HL-60/S4 (cell line): ENCODE results near the gene SMAD1.
"Not testable (repeated sequence)": the region's sequence is repeated elsewhere in the genome, so short reads cannot be mapped to it uniquely, and the experiment has no call there.

Experiments used
- in situ Hi-C: fragments of 300-500 bp; cut with MboI; formaldehyde crosslinking; loops from 2 replicates; pipeline ENCODE4 v1.14.3; 2022; ENCODE audit warnings: low sequenced_read_pairs

Gene SMAD1

DNA sequence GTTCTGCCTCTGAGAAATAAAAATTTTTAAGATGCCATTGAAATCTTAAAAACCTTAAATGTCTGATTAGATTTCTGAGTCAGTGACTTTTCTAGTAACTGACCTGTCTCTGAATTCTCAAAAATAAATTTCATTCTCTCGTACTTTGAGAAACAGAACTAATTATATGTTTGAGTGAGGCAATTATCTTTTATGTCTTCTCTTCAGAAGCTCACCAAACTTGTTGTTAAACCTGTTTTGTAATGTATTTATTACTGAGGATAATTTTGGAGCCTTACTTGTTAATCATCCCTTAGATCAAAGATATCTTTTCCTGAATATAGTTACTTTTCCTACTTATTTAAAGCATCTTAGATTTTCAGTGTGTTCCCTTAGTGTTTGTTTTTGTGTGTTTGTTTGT, 73.0 kb downstream of the SMAD1 start:
- in situ Hi-C loops = no loop called here

DNA sequence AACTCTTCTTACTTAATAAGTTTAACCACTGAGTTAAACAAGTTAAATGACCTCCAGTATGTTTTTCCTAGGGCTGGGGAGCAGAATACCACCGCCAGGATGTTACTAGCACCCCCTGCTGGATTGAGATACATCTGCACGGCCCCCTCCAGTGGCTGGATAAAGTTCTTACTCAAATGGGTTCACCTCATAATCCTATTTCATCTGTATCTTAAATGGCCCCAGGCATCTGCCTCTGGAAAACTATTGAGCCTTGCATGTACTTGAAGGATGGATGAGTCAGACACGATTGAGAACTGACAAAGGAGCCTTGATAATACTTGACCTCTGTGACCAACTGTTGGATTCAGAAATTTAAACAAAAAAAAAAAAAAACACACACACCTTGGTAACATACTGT, 76.1 kb downstream of the SMAD1 start:
- in situ Hi-C loops = no loop called here

DNA sequence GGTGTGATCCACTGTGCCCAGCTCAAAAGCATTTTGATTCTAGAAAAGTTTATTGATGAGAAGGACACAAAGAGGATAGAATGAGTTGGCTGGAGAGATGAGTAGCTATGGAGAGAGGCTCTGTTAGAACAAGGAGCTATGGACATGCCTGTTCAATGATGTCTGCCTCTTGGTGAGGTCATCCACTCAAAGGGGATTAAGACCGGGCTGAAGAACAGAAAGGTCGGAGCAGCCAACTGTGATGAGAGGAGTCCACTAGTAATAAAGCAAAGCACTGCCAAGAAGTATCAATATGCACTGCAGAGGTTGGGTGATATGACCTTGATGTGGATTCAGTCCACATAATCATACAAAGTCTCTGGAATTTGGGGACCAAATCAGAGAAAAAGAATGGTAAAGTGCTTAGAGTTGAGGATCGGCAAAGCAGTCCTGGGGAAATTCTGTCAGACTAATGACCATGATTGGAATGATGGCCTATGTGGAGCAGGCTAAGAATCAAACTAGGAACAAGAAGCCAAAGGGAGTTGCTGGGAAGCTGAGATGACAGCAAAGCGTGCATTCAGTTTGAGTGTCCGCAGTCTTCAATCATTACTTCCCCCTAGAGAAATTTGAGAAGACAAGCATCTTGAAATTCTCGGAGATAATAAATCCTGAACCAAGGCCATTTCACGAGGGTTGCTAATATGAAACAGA, 81.8 kb downstream of the SMAD1 start:
- in situ Hi-C loops = no loop called here

- in situ Hi-C loops = no loop called here
These were observed 82.9 kb downstream of the SMAD1 start for GRCh38 chr4:145564540-145564939.

DNA sequence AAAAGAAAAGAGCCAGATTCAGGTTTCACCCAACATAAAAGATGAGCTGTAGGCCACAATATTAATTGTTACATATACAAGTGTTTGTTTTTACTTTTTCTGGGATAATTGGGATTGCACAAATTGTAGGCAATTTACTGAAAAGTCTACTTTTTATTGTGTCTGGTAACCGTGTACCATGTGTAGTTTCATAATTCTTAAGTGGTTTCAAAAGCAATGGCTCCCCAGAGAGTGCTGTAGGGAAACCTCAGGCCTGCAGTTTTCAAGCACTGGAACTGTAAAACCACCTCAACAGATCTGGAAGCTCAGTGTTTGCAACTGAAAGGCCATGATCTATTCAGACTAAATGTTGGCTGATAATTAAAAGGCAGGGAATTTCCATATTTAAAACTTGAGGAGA, 83.7 kb downstream of the SMAD1 start:
- in situ Hi-C loops = no loop called here

DNA sequence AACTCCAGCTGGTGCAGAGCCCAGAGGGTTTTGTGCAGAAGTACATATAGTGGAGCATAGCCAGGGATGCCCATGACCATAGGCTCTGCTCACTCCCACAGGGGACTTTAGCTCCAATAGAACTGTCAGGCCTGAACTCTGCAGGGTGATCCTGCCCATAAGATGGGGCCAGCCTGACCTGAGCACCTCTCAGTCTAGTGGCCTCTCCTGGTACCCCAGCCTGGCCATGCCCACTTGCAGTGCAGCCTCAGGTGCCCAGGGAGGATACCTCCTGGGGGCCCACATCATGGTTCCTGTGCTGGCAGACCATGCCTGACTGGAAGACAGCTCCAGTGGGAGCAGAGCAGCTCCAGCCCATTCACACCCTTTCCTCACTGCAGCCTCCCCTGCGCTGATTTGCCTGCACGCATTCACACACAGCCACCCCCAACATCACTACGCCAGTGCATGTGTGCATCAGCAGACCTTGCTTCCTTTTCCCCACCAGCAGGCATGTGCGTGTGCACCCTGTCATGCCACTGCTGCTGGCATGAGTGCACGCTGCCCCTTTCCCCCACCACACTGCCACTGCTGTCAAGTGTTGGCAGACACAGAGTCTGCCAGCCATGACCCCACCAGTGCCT, 84.5 kb downstream of the SMAD1 start:
- in situ Hi-C loops = no loop called here

DNA sequence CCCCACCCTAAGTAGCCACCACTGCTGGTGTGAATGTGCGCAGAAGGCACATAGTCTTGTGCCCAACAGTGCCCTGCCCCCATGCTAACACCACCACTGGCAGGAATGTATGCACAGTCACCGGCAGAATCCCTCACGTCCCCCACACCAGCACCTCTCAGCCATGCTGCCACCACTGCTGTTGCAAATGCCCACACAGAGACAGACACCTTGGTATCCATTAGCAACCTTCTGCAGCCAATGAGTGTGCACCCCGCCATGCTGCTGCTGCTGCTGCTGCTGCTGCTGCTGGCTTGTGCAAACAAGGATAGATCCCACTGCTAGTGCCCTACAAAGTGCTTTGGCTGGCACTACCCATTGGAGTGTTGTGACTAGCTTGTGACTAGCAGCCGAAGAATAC, 85.1 kb downstream of the SMAD1 start:
- in situ Hi-C loops = no loop called here

GRCh38 chr4:145567516-145567915, 85.9 kb downstream of the SMAD1 start:
- in situ Hi-C loops = no loop called here

DNA sequence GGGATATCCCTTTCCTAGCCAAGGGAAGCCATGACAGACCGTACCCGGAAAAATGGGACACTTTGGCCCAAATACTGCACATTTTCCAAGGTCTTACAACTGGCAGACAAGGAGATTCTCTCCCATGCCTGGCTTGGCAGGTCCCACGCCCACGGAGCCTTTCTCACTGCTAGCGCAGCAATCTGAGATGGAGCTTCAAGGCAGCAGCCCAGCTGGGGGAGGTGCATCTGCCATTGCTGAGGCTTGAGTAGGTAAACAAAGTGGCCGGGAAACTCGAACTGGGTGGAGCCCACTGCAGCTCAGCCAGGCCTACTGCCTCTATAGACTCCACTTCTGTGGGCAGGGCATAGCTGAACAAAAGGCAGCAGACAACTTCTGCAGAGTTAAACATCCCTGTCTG, 92.9 kb downstream of the SMAD1 start:
- in situ Hi-C loops = not testable (repeated sequence)

DNA sequence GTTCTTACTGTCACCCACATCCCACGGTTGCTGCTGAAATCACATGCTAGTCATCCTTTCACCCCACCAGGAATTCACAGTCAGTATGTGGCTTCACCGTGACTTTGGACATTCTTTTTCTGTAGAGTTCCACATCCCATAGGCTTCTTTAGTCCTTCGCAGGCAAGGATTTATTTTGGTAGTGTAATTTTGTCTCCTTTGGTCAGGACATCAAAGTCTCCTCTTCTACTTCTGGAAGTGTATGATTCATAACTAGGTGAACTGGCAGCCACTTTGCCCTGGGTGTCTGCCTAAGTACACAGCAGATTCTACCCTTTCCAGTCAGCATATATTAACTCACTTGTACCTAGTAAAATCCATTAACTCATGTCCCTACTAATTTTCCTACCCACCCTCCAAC, 99.3 kb downstream of the SMAD1 start:
- in situ Hi-C loops = no loop called here

GRCh38 chr4:145583191-145584055, 101.8 kb downstream of the SMAD1 start:
- in situ Hi-C loops = no loop called here

DNA sequence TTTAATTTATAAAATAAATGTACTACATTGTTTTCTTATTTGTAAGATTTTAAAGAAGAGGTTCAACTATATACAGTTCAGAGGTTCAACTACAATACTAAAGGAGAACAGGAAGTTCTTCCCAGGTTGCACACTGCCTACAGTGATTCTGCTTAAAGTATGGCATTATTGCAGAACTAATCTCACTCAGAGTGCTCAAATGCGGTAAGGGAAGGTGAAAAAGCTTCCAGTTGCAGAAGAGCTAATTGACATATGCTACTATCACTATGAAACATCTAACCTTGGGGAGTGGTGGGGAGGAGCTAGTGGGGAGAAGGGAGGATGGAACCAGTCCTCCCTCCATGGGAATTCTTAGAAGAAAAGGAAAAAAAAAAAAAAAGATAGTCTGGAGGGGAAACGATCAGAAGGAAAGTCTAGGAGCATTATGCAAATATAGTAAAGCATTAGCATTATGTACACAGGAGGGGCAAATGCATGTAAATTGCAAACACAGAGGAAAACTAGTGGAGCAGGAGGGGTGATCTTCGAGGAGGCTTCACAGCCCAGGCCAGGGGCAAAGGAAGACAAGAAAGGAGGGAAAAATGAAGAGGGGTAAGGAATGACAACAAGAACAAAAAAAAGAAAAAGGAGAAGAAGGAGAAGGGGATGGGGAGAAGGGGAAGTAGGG, 105.6 kb downstream of the SMAD1 start:
- in situ Hi-C loops = no loop called here

DNA sequence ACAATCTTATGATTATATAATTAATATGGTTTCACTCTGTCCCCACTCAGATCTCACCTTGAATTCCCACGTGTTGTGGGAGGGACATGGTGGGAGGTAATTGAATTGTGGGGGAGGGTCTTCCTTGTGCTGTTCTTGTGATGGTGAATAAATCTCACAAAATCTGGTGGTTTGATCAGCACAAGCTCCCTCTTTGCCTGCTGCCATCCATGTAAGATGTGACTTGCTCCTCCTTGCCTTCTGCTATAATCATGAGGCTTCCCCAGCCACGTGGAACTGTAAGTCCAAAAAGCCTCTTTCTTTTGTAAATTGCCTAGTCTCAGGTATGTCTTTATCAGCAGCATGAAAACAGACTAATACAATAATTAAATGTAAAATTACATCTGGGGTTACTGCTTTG, 107.7 kb downstream of the SMAD1 start:
- in situ Hi-C loops = not testable (repeated sequence)

DNA sequence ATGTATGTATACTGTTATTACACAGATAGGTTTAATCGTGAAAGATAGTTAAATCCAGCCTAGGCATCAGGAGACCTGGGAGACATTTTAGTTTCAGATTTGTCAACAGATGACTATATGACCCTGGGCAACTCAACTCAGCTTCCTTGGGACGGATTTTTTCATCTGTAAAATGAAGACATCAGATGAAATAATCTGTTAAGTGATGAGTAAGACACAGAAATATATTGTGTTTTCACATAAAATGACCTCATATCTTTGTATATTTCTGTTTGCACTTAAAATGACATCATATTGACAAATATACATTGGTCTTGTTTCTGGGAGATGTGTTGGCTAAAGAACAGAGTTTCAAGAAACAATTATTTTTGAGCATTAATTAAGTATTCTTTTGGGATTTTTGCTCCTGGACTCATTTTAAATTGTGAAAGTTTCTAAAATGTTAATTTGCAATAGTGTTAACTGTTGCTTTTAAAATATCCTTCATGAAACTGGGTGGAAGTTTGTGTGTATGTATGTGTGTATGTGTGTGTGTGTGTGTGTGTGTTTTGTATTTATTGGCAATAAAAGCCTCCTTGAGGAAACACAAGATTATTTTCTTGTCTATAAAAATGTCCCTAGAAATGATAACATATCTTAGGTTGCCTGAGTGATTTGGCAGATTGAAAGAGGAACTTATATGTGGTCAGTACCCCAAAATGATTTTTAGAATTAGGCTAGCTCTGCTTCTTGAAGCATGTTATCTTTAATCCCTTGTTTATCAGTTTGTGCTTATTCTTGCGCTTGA, 108.5 kb downstream of the SMAD1 start:
- in situ Hi-C loops = no loop called here

- in situ Hi-C loops = loop anchor here (25.0 kb wide), 2 partner anchors 365 to 1415 kb away; no protein-coding TSS in a partner anchor
These were observed 120.6 kb downstream of the SMAD1 start for GRCh38 chr4:145602129-145602760.

GRCh38 chr4:145605941-145606340, 124.3 kb downstream of the SMAD1 start:
- in situ Hi-C loops = loop anchor here (25.0 kb wide), 2 partner anchors 369 to 1419 kb away; no protein-coding TSS in a partner anchor
